ENCODE measurements around the gene PTBP3. TPM values are rescaled to one million over a fixed set of nuclear protein-coding genes. Genes with fewer than 3 reads are reported as not detected.

The PTBP3 gene
- polyA plus RNA-seq, 3 donors from 2014 or later = 42.5 to 49.0 (median 42.9) TPM

- Mint-ChIP-seq H3K4me1 (peaks cover 12 to 15% of the 10 kb centered on the region in 2 donors), H3K9me3 (peaks cover 0 to 2% (median 0%) of the 10 kb centered on the region in 6 donors), H3K36me3 (no peaks in the 10 kb centered on the region), H3K4me3 (peak overlapping the region; percentile 64 to 82 (median 77)), H3K27ac (no peak overlapping the region), H3K27me3 (ENCODE audit: low read depth in 3 of 3) (peaks cover 6 to 8% (median 7%) of the 10 kb centered on the region in 3 donors)
- DNase-seq = no peak
Measured at GRCh38 chr9:112349008-112349333, 15.6 kb upstream of the PTBP3 start.

GRCh38 chr9:112348257-112349007 lies 15.0 kb upstream of the PTBP3 start:
- H3K27ac Mint-ChIP-seq = peak overlapping the region in 2 of 6 donors; percentile 61 to 76
- H3K9me3 Mint-ChIP-seq = peaks cover 0 to 2% (median 0%) of the 10 kb centered on the region in 6 donors
- DNase-seq = peak; percentile 31 to 49 (median 34)
- H3K4me1 Mint-ChIP-seq = peaks cover 11 to 13% of the 10 kb centered on the region in 2 donors
- H3K4me3 Mint-ChIP-seq = peak overlapping the region; percentile 64 to 82 (median 77)
- H3K36me3 Mint-ChIP-seq = no peaks in the 10 kb centered on the region
- H3K27me3 Mint-ChIP-seq (ENCODE audit: low read depth in 3 of 3) = peaks cover 6 to 8% (median 7%) of the 10 kb centered on the region in 3 donors

GRCh38 chr9:112341730-112342129 lies 8.3 kb upstream of the PTBP3 start:
- Mint-ChIP-seq H3K9me3 (no peaks in the 10 kb centered on the region), H3K4me1 (no peaks in the 10 kb centered on the region), H3K27ac (peak overlapping the region in 1 of 6 donors; percentile 28), H3K27me3 (ENCODE audit: low read depth in 3 of 3) (peaks cover 0 to 4% (median 0%) of the 10 kb centered on the region in 3 donors), H3K36me3 (peaks cover 0 to 4% (median 0%) of the 10 kb centered on the region in 3 donors), H3K4me3 (no peak overlapping the region)
- no peak for DNase-seq

GRCh38 chr9:112339886-112340285 lies 6.5 kb upstream of the PTBP3 start:
- Mint-ChIP-seq H3K4me1 (peaks cover 0 to 2% of the 10 kb centered on the region in 2 donors), H3K36me3 (peaks cover 0 to 4% (median 0%) of the 10 kb centered on the region in 3 donors), H3K4me3 (no peak overlapping the region), H3K27ac (no peak overlapping the region), H3K9me3 (no peaks in the 10 kb centered on the region), H3K27me3 (ENCODE audit: low read depth in 3 of 3) (peaks cover 0 to 4% (median 0%) of the 10 kb centered on the region in 3 donors)
- no peak for DNase-seq

- Mint-ChIP-seq H3K4me3 (no peak overlapping the region), H3K36me3 (peaks cover 0 to 4% (median 0%) of the 10 kb centered on the region in 3 donors), H3K27ac (no peak overlapping the region), H3K9me3 (no peaks in the 10 kb centered on the region), H3K4me1 (peaks cover 10 to 13% of the 10 kb centered on the region in 2 donors), H3K27me3 (ENCODE audit: low read depth in 3 of 3) (peaks cover 4 to 6% (median 6%) of the 10 kb centered on the region in 3 donors)
- DNase-seq = no peak
Measured at GRCh38 chr9:112338561-112338960, 5.1 kb upstream of the PTBP3 start.

GRCh38 chr9:112337547-112337946 lies 4.1 kb upstream of the PTBP3 start:
- no peak overlapping the region for H3K4me3 Mint-ChIP-seq
- H3K36me3 Mint-ChIP-seq = peaks cover 0 to 4% (median 0%) of the 10 kb centered on the region in 3 donors

GRCh38 chr9:112334432-112334841 lies 1.0 kb upstream of the PTBP3 start:
- H3K4me3 Mint-ChIP-seq = peak overlapping the region; percentile 83 to 96 (median 88)

More at GRCh38 chr9:112337547-112337946, 4.1 kb upstream of the PTBP3 start:
- H3K4me1 Mint-ChIP-seq = peaks cover 10 to 14% of the 10 kb centered on the region in 2 donors
- no peak overlapping the region for H3K27ac Mint-ChIP-seq
- DNase-seq = no peak
- H3K27me3 Mint-ChIP-seq (ENCODE audit: low read depth in 3 of 3) = peaks cover 4 to 7% (median 6%) of the 10 kb centered on the region in 3 donors
- no peaks in the 10 kb centered on the region for H3K9me3 Mint-ChIP-seq

GRCh38 chr9:112333639-112334431 lies 416 bp upstream of the PTBP3 start:
- Mint-ChIP-seq H3K9me3 (no peaks in the 10 kb centered on the region), H3K36me3 (no peaks in the 10 kb centered on the region), H3K27ac (peak overlapping the region; percentile 87 to 93 (median 91)), H3K4me3 (peak overlapping the region; percentile 87 to 96 (median 92)), H3K4me1 (peaks cover 40 to 43% of the 10 kb centered on the region in 2 donors), H3K27me3 (ENCODE audit: low read depth in 3 of 3) (peaks cover 0 to 12% (median 9%) of the 10 kb centered on the region in 3 donors)
- DNase-seq = peak; percentile 86 to 91 (median 90)

More at GRCh38 chr9:112334432-112334841, 1.0 kb upstream of the PTBP3 start:
- Mint-ChIP-seq H3K9me3 (no peaks in the 10 kb centered on the region), H3K27me3 (ENCODE audit: low read depth in 3 of 3) (peaks cover 0 to 12% (median 9%) of the 10 kb centered on the region in 3 donors), H3K27ac (peak overlapping the region; percentile 87 to 93 (median 91)), H3K36me3 (no peaks in the 10 kb centered on the region), H3K4me1 (peaks cover 37 to 41% of the 10 kb centered on the region in 2 donors)
- peak; percentile 30 to 46 (median 32) for DNase-seq

GRCh38 chr9:112332674-112332976 lies 794 bp downstream of the PTBP3 start:
- DNase-seq = no peak
- Mint-ChIP-seq H3K4me1 (peaks cover 52 to 55% of the 10 kb centered on the region in 2 donors), H3K27me3 (ENCODE audit: low read depth in 3 of 3) (peaks cover 0 to 12% (median 9%) of the 10 kb centered on the region in 3 donors), H3K36me3 (no peaks in the 10 kb centered on the region), H3K27ac (peak overlapping the region; percentile 87 to 98 (median 93)), H3K9me3 (no peaks in the 10 kb centered on the region), H3K4me3 (peak overlapping the region; percentile 91 to 97 (median 92))

- Mint-ChIP-seq H3K27me3 (ENCODE audit: low read depth in 3 of 3) (peaks cover 0 to 12% (median 9%) of the 10 kb centered on the region in 3 donors), H3K27ac (peak overlapping the region; percentile 87 to 98 (median 93)), H3K9me3 (no peaks in the 10 kb centered on the region), H3K4me1 (peaks cover 55 to 58% of the 10 kb centered on the region in 2 donors), H3K4me3 (peak overlapping the region; percentile 91 to 97 (median 92)), H3K36me3 (no peaks in the 10 kb centered on the region)
- DNase-seq = no peak
Measured at GRCh38 chr9:112332214-112332613, 1.2 kb downstream of the PTBP3 start.

GRCh38 chr9:112331674-112331952 lies 1.8 kb downstream of the PTBP3 start:
- peak overlapping the region; percentile 87 to 98 (median 93) for H3K27ac Mint-ChIP-seq
- H3K36me3 Mint-ChIP-seq = no peaks in the 10 kb centered on the region
- DNase-seq = no peak
- H3K4me1 Mint-ChIP-seq = peaks cover 61% of the 10 kb centered on the region in 2 donors
- H3K27me3 Mint-ChIP-seq (ENCODE audit: low read depth in 3 of 3) = peaks cover 0 to 12% (median 9%) of the 10 kb centered on the region in 3 donors
- peak overlapping the region; percentile 91 to 97 (median 92) for H3K4me3 Mint-ChIP-seq
- no peaks in the 10 kb centered on the region for H3K9me3 Mint-ChIP-seq

- Mint-ChIP-seq H3K27ac (peak overlapping the region; percentile 1 to 78 (median 43)), H3K27me3 (ENCODE audit: low read depth in 3 of 3) (peaks cover 0 to 6% (median 6%) of the 10 kb centered on the region in 3 donors), H3K4me3 (peak overlapping the region in 3 of 5 donors; percentile 21 to 68 (median 22)), H3K9me3 (peaks cover 0 to 3% (median under 1%) of the 10 kb centered on the region in 6 donors), H3K4me1 (peaks cover 76 to 78% of the 10 kb centered on the region in 2 donors), H3K36me3 (peaks cover 5 to 9% (median 5%) of the 10 kb centered on the region in 3 donors)
- no peak for DNase-seq
Measured at GRCh38 chr9:112328545-112328944, 4.9 kb downstream of the PTBP3 start.

- Mint-ChIP-seq H3K4me3 (peak overlapping the region in 1 of 5 donors; percentile 68), H3K36me3 (peaks cover 10 to 13% (median 10%) of the 10 kb centered on the region in 3 donors), H3K27ac (peak overlapping the region; percentile 35 to 80 (median 46)), H3K9me3 (peaks cover 0 to 6% (median 3%) of the 10 kb centered on the region in 6 donors), H3K4me1 (peaks cover 79 to 84% of the 10 kb centered on the region in 2 donors), H3K27me3 (ENCODE audit: low read depth in 3 of 3) (peaks cover 0 to 6% (median 6%) of the 10 kb centered on the region in 3 donors)
- no peak for DNase-seq
Measured at GRCh38 chr9:112327718-112328450, 5.5 kb downstream of the PTBP3 start.

Measured in immature natural killer cell (primary cell).